H1 (cell line): ENCODE measurements around the gene MX1. TPM values are rescaled to one million over a fixed set of nuclear protein-coding genes. Genes with fewer than 3 reads are reported as not detected.

Experiments used
- RNF2 ChIP-seq: fragments of 200-900, 300-1000 bp; sonication (generic); IDR thresholded peaks from 2 replicates; pipeline ENCODE4 v1.7.1; 2016; ENCODE audit warnings: borderline replicate concordance, low read depth, mild to moderate bottlenecking, antibody characterized with exemption, low read length; ENCODE audit not compliant: poor library complexity, severe bottlenecking; ENCODE audit errors: missing control alignments
- polyA plus RNA-seq, 7 experiments: library from polyadenylated mRNA; depleted of rRNA in 3 of 7; stranded (reverse) in 5 of 7; unstranded in 2 of 7; fragments of >200 nt in 5 of 7; fragments of 200-250 nt in 2 of 7; gene quantifications; 1 replicate in 5 of 7; 2 replicates in 1 of 7; 4 replicates in 1 of 7; pipeline versions ENCODE4 v1.2.1 to v1.2.3, GENCODE V29; 2011 to 2013; ENCODE audit warnings: missing spikeins in 2 of 7, mixed read lengths in 2 of 7
- total RNA-seq: library from RNA; stranded (reverse); fragmentation: NEBNext Ultra II Directional; extraction: Animal tissue kit (Norgen Biotek cat#: 25700); gene quantifications from 2 replicates; pipeline ENCODE4 v1.2.1, GENCODE V29; 2021

MX1 gene
- total and polyA plus RNA-seq, 2 of the 8 experiments (the other 6 are each of a cell fraction or from before 2014, with no cell fraction given) = 3.8 to 5.7 TPM

DNA sequence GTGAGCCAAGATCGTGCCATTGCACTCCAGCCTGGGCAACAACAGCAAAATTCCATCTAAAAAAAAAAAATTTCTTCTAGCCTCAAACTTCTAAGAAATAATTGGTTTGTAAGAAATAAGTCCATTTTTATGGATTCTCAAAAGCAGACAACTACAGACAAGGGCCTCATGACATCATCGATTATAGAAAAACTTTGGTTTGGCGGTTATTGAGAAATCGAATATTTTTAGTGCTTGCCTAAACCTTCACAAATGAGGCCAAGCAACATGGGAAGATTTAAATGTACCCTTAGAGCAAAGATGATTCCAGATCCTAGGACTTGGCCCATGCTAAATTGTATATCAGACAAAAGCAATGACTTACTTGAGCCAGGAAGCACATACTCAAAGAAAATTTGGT, 27.8 kb upstream of the MX1 start (continued):
- TF ChIP-seq RNF2 = no peak
